ENCODE results near the gene CPLX1.

CPLX1 gene

DNA sequence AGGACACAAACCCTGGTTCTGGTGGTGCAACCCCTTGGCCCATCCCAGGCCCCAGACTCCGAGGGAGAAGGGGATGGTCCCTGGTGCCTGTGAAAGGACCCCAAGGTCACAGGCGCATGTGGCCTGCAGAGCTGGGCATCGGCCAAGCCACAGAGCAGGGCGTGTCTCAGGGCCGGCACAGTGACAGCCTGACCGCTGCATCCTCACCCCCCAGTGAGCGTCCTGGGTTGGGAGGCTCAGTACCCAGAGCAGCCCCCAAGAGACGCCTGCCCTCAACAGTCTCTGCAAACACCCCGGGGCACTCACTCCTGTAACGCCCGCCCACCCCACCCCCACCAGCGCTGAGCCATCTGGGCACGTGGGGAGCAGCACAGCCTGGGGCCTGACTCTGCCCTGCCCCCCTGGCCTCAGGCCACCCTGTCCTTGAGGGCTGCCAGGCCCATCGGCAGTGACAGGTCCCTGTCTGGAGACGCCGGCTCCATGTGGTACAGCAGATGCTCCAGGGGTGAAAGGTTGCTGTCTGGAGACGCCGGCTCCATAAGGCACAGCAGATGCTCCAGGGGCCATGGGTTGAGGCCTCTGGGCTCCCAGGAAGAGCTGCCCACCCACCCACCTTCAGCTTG is 24.5 kb upstream of the CPLX1 start:
- TF ChIP-seq, protein P1, sequence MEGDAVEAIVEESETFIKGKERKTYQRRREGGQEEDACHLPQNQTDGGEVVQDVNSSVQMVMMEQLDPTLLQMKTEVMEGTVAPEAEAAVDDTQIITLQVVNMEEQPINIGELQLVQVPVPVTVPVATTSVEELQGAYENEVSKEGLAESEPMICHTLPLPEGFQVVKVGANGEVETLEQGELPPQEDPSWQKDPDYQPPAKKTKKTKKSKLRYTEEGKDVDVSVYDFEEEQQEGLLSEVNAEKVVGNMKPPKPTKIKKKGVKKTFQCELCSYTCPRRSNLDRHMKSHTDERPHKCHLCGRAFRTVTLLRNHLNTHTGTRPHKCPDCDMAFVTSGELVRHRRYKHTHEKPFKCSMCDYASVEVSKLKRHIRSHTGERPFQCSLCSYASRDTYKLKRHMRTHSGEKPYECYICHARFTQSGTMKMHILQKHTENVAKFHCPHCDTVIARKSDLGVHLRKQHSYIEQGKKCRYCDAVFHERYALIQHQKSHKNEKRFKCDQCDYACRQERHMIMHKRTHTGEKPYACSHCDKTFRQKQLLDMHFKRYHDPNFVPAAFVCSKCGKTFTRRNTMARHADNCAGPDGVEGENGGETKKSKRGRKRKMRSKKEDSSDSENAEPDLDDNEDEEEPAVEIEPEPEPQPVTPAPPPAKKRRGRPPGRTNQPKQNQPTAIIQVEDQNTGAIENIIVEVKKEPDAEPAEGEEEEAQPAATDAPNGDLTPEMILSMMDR (IDR thresholded peaks at IDR 0.05; ENCODE audit: extremely low read depth, insufficient read depth, missing control alignments): no peak

GRCh38 chr4:849478-850175 is 23.7 kb upstream of the CPLX1 start:
- TF ChIP-seq, protein P1 (IDR thresholded peaks at IDR 0.05; ENCODE audit: extremely low read depth, insufficient read depth, missing control alignments): no peak
- DNase-seq (ENCODE audit: low spot score): no peak
- in situ Hi-C loops (cut with MboI; ENCODE audit: low pct_unique_long_range_greater_than_20kb, low sequenced_read_pairs, unreplicated experiment): no loop called here

More for the DNA sequence above, 24.5 kb upstream of the CPLX1 start:
- in situ Hi-C loops (cut with MboI; ENCODE audit: low pct_unique_long_range_greater_than_20kb, low sequenced_read_pairs, unreplicated experiment): no loop called here
- DNase-seq (ENCODE audit: low spot score): no peak

DNA sequence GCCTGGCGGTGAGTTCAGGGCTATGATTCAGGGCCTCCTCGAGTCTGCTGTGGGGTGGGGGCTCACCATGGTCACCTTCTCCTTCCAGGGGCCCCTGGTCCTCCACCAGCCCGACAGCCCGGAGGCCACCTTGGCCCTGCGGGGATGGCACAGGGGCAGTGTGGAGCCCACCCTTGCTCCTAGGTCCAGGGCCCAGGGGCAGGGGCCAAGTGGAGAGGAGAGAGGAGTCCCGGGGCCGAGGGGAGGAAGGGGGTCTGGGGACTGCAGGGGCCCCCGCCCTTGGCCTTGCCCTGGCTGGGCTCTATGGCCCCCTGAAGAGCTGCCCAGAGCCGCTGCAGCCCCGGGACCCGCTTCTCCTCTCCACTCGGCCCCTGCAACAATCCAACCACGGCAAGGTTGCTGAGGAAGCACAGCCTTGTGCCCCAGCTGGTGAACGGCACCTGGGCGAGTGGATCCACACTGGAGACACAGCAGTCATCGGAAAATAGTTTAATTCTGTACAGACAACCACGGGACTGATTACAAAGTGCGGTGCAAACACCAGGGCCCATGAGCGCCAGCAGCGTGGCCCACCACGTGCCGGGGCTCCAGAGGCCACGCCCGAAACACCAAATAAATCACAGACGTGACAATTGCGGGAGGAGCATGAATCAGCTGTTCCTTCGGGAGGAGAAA is 23.0 kb upstream of the CPLX1 start:
- in situ Hi-C loops (cut with MboI; ENCODE audit: low pct_unique_long_range_greater_than_20kb, low sequenced_read_pairs, unreplicated experiment): no loop called here
- TF ChIP-seq, protein P1 (IDR thresholded peaks at IDR 0.05; ENCODE audit: extremely low read depth, insufficient read depth, missing control alignments): no peak
- no peak for DNase-seq (ENCODE audit: low spot score)

GRCh38 chr4:848307-848691 is 22.4 kb upstream of the CPLX1 start:
- TF ChIP-seq, protein P1 (IDR thresholded peaks at IDR 0.05; ENCODE audit: extremely low read depth, insufficient read depth, missing control alignments): no peak
- in situ Hi-C loops (cut with MboI; ENCODE audit: low pct_unique_long_range_greater_than_20kb, low sequenced_read_pairs, unreplicated experiment): no loop called here

GRCh38 chr4:845836-846251 is 19.9 kb upstream of the CPLX1 start:
- in situ Hi-C loops (cut with MboI; ENCODE audit: low pct_unique_long_range_greater_than_20kb, low sequenced_read_pairs, unreplicated experiment): no loop called here
- TF ChIP-seq, protein P1 (IDR thresholded peaks at IDR 0.05; ENCODE audit: extremely low read depth, insufficient read depth, missing control alignments): no peak
- DNase-seq (ENCODE audit: low spot score): no peak

More at GRCh38 chr4:848307-848691, 22.4 kb upstream of the CPLX1 start:
- DNase-seq (ENCODE audit: low spot score): no peak

DNA sequence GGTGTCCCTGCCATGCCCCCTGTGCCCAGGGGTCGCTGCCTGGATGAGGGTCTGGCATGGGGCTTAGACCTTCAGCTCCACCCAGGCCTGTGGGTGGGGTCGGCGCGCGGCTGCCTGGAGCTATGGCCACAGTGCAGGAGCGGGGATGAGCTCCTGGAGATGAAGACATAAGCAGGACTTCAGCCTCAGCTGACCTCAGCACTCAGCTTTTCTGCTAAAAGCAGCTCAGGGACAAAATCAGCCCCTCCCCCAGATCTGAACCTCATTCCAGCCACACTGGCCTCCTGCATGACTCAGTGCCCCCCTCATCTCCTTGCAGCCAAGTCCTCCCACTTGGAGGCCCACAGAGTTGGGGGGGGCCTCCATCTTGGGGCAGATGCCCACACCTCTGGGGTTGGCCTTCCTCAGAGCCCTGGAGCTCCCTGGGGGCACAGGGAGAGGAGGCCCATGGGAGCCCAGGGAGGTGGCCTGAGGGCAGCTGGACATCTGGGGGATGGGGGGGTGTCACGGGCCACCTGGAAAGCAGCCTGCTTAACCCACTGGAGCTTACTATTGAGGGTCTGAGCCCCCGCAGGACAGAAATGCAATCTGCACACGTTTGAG is 19.4 kb upstream of the CPLX1 start:
- TF ChIP-seq, protein P1 (IDR thresholded peaks at IDR 0.05; ENCODE audit: extremely low read depth, insufficient read depth, missing control alignments): no peak
- DNase-seq (ENCODE audit: low spot score): no peak
- in situ Hi-C loops (cut with MboI; ENCODE audit: low pct_unique_long_range_greater_than_20kb, low sequenced_read_pairs, unreplicated experiment): no loop called here
